ENCODE measurements around the gene ISG15.

DNA sequence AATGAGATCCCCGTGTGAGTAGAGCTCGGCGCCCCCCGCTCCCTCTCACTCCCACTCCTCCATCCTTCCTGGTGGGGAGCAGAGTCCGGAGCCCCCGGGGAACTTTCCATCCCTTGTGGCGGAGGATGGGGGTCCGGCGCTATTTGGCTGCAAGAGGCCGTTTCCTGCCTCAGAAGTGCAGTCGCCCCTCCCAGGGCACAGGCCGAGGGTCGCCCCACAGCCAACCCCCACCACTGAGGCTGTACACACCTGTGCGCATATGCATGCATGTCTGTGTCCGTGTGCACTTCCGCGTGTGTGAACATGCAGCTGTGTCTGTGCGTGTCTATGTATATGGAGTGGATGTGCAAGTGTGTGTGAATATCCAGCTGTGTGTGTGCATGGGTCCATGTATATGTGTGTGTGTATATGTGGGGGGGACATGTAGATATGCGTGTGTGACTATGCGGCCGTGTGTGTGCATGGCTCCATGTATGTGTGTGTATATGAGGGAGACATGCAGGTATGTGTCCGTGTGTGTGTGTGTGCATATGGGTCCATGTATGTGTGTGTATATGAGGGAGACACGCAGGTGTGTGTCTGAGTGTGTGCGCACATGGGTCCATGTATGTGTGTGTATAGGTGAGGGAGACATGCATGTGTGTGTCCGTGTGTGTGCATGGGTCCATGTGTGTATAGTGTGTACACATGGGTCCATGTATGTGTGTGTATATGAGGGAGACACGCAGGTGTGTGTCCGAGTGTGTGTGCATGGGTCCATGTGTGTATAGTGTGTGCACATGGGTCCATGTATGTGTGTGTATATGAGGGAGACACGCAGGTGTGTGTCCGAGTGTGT, 38.9 kb downstream of the ISG15 start:
- TF ChIP-seq, protein P1, sequence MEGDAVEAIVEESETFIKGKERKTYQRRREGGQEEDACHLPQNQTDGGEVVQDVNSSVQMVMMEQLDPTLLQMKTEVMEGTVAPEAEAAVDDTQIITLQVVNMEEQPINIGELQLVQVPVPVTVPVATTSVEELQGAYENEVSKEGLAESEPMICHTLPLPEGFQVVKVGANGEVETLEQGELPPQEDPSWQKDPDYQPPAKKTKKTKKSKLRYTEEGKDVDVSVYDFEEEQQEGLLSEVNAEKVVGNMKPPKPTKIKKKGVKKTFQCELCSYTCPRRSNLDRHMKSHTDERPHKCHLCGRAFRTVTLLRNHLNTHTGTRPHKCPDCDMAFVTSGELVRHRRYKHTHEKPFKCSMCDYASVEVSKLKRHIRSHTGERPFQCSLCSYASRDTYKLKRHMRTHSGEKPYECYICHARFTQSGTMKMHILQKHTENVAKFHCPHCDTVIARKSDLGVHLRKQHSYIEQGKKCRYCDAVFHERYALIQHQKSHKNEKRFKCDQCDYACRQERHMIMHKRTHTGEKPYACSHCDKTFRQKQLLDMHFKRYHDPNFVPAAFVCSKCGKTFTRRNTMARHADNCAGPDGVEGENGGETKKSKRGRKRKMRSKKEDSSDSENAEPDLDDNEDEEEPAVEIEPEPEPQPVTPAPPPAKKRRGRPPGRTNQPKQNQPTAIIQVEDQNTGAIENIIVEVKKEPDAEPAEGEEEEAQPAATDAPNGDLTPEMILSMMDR (IDR thresholded peaks at IDR 0.05) = no peak
- no peak for TF ChIP-seq POLR2A (IDR thresholded peaks at IDR 0.05)
- TF ChIP-seq POLR2AphosphoS5 (IDR thresholded peaks at IDR 0.05) = no peak
